HepG2 (cell line): Measurements from ENCODE around the gene WDR59. TPM values are rescaled to one million over a fixed set of nuclear protein-coding genes. Genes with fewer than 3 reads are reported as not detected.

Source experiments
- AHDC1 ChIP-seq: sonication (generic); formaldehyde crosslinking; IDR thresholded peaks from 2 replicates; pipeline ENCODE4 v1.5.1; 2020; ENCODE audit warnings: mild to moderate bottlenecking, missing genetic modification reagents, borderline replicate concordance
- CENPT ChIP-seq: sonication (generic); formaldehyde crosslinking; IDR thresholded peaks from 2 replicates; pipeline ENCODE4 v1.8.0; 2022; ENCODE audit warnings: low read depth, mild to moderate bottlenecking, moderate library complexity, missing genetic modification reagents
- HNRNPLL ChIP-seq: fragments of 200-400 bp; formaldehyde crosslinking; IDR thresholded peaks from 2 replicates; pipeline ENCODE4 v1.6.1; 2017; ENCODE audit warnings: mild to moderate bottlenecking, low read depth, low read length; ENCODE audit not compliant: poor library complexity, severe bottlenecking
- NR2F6 ChIP-seq, 2 experiments: IDR thresholded peaks; 2 replicates each; pipeline ENCODE4 v1.6.1; 2016; ENCODE audit warnings: antibody characterized with exemption in 1 of 2, mild to moderate bottlenecking in 1 of 2
- SMAD1 ChIP-seq: sonication (generic); formaldehyde crosslinking; IDR thresholded peaks from 2 replicates; pipeline ENCODE4 v1.4.0; 2020; ENCODE audit warnings: missing genetic modification reagents, low read depth, mild to moderate bottlenecking, borderline replicate concordance
- STAT5B ChIP-seq: sonication (generic); formaldehyde crosslinking; IDR thresholded peaks from 2 replicates; pipeline ENCODE4 v1.4.0; 2020; ENCODE audit warnings: missing genetic modification reagents
- ZFP36 ChIP-seq: fragments of 150-350 bp; IDR thresholded peaks from 2 replicates; pipeline ENCODE4 v1.6.1; 2018; ENCODE audit warnings: borderline replicate concordance, low read length, low read depth; ENCODE audit not compliant: partially characterized antibody
- ZHX2 ChIP-seq, 2 experiments: sonication (generic) in 1 of 2; formaldehyde crosslinking in 1 of 2; IDR thresholded peaks; 2 replicates each; pipeline versions ENCODE4 v1.6.1 to v1.9.0; 2014 to 2022; ENCODE audit warnings: antibody characterized with exemption in 1 of 2, borderline replicate concordance in 1 of 2, inconsistent platforms in 1 of 2, low read depth in 1 of 2, missing genetic modification reagents in 1 of 2
- ZNF510 ChIP-seq: sonication (generic); formaldehyde crosslinking; IDR thresholded peaks from 2 replicates; pipeline ENCODE4 v1.4.0; 2020; ENCODE audit warnings: low read depth, mild to moderate bottlenecking, missing genetic modification reagents
- ZNF619 ChIP-seq: sonication (generic); formaldehyde crosslinking; IDR thresholded peaks from 2 replicates; pipeline ENCODE4 v1.4.0; 2020; ENCODE audit warnings: mild to moderate bottlenecking, missing genetic modification reagents
- ZNF687 ChIP-seq: sonication (generic); formaldehyde crosslinking; IDR thresholded peaks from 2 replicates; pipeline ENCODE4 v1.5.1; 2020; ENCODE audit warnings: mild to moderate bottlenecking, missing genetic modification reagents, moderate library complexity
- polyA plus RNA-seq, 8 experiments: library from polyadenylated mRNA; depleted of rRNA in 3 of 8; stranded (reverse) in 7 of 8; unstranded in 1 of 8; fragments of >200 nt; fragmentation: Illumina TruSeq in 4 of 8; extraction: Trizol in 4 of 8; gene quantifications; 2 replicates each; pipeline versions ENCODE4 v1.2.1 to v1.2.3, GENCODE V29; 2011 to 2016; ENCODE audit warnings: low read depth in 4 of 8, missing spikeins in 1 of 8, mixed read lengths in 1 of 8; ENCODE audit not compliant: insufficient read depth in 1 of 8
- total RNA-seq, 5 experiments: library from RNA; depleted of rRNA; stranded (reverse); fragments of >200 nt; fragmentation: Illumina TruSeq; extraction: Trizol; gene quantifications; 2 replicates each; pipeline ENCODE4 v1.2.3, GENCODE V29; 2016; ENCODE audit warnings: low read depth in 1 of 5

The WDR59 gene
- total and polyA plus RNA-seq, 2 of the 13 experiments (the other 11 are each of a cell fraction or from before 2014, with no cell fraction given) = 65.2 to 306 TPM

GRCh38 chr16:74984529-74985296, at the start of gene WDR59 (continued):
- no peak for TF ChIP-seq AHDC1
- TF ChIP-seq ZNF687 (CRISPR knock-in tag) = peak; percentile 88
- TF ChIP-seq ZNF510 (CRISPR knock-in tag) = peak; percentile 94
- peak; percentile 66; the same call in 1 of the 2 replicates for TF ChIP-seq STAT5B
- 0 out of 2 replicates have a peak, but pooled peaks have one; percentile 32 for TF ChIP-seq ZNF619 (CRISPR knock-in tag)
- TF ChIP-seq CENPT (CRISPR knock-in tag) = no peak
- no peak for TF ChIP-seq ZFP36
- peak; percentile 86 for TF ChIP-seq ZHX2 (IDR thresholded peaks at IDR 0.05; ENCODE audit: low read depth)
- no peak for TF ChIP-seq ZHX2 (CRISPR knock-in tag; IDR thresholded peaks at IDR 0.05; ENCODE audit: borderline replicate concordance)
- no peak for TF ChIP-seq SMAD1 (CRISPR knock-in tag)
- TF ChIP-seq NR2F6 (IDR thresholded peaks at IDR 0.05) = no peak
- no peak for TF ChIP-seq NR2F6 (CRISPR knock-in tag; IDR thresholded peaks at IDR 0.05)
- peak; percentile 66 for TF ChIP-seq HNRNPLL
